ENCODE results near the gene SYNJ2.

DNA sequence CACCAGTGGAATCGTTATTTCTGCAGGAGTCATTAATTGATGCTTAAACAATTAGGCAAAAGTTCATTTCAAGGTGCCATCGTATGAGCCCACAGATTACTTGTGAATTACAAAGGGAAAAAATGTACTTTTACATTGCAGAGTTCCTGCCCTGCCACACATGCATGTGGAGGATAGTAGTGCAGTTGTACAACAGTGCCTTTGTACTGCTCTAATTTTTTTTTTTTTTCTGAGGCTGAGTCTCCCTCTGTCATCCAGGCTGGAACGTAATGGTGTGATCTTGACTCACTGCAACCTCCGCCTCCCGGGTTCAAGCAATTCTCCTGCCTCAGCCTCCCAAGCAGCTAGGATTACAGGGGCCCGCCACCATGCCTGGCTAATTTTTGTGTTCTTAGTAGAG is 26.0 kb upstream of the SYNJ2 start:
- TF ChIP-seq CTCF (IDR thresholded peaks at IDR 0.05; ENCODE audit: insufficient read depth, low read depth, low read length) = no peak
- no peak for TF ChIP-seq EZH2 (IDR thresholded peaks at IDR 0.05; ENCODE audit: insufficient read depth, low read length)

All from astrocyte (in vitro differentiated cells and primary cell).